Measurements from ENCODE around the gene ARMC6.
"Not testable (repeated sequence)": the region's sequence is repeated elsewhere in the genome, so short reads cannot be mapped to it uniquely, and the experiment has no call there.

ARMC6 gene

GRCh38 chr19:19023376-19023775 lies 10.0 kb upstream of the ARMC6 start:
- DNase-seq, result not testable (repeated sequence)

- DNase-seq, result no peak
Observed at GRCh38 chr19:19025861-19026260, 7.5 kb upstream of the ARMC6 start.

- no peak for DNase-seq
Observed at GRCh38 chr19:19026299-19026971, 7.0 kb upstream of the ARMC6 start.

GRCh38 chr19:19027228-19027627 lies 6.2 kb upstream of the ARMC6 start:
- no peak for DNase-seq

- DNase-seq, result no peak
Observed at GRCh38 chr19:19028526-19028925, 4.9 kb upstream of the ARMC6 start.

- no peak for DNase-seq
Observed at GRCh38 chr19:19031891-19032290, 1.5 kb upstream of the ARMC6 start.

- DNase-seq, result peak; percentile 82 to 85
Observed at GRCh38 chr19:19032420-19033175, 805 bp upstream of the ARMC6 start.

- DNase-seq, result no peak
Observed at GRCh38 chr19:19033176-19033425, 302 bp upstream of the ARMC6 start.

- peak; percentile 77 to 79 for DNase-seq
Observed at GRCh38 chr19:19034204-19034624, 811 bp downstream of the ARMC6 start.

- no peak for DNase-seq
Observed at GRCh38 chr19:19039901-19040300, 6.5 kb downstream of the ARMC6 start.

GRCh38 chr19:19040417-19040816 lies 7.0 kb downstream of the ARMC6 start:
- no peak for DNase-seq

GRCh38 chr19:19042732-19043280 lies 9.4 kb downstream of the ARMC6 start:
- DNase-seq, result no peak

GRCh38 chr19:19043481-19043880 lies 10.1 kb downstream of the ARMC6 start:
- DNase-seq, result no peak

- no peak for DNase-seq
Observed at GRCh38 chr19:19043881-19044280, 10.5 kb downstream of the ARMC6 start.

GRCh38 chr19:19049406-19049805 lies 16.0 kb downstream of the ARMC6 start:
- DNase-seq, result no peak

GRCh38 chr19:19050104-19050503 lies 16.7 kb downstream of the ARMC6 start:
- DNase-seq, result no peak

GRCh38 chr19:19050731-19051130 lies 17.3 kb downstream of the ARMC6 start:
- DNase-seq, result no peak

GRCh38 chr19:19051478-19052213 lies 18.2 kb downstream of the ARMC6 start:
- no peak for DNase-seq

GRCh38 chr19:19052921-19053320 lies 19.5 kb downstream of the ARMC6 start:
- no peak for DNase-seq

GRCh38 chr19:19053508-19054314 lies 20.3 kb downstream of the ARMC6 start:
- DNase-seq, result peak; percentile 62 to 65

- no peak for DNase-seq
Observed at GRCh38 chr19:19054315-19054938, 21.0 kb downstream of the ARMC6 start.

GRCh38 chr19:19054939-19055440 lies 21.6 kb downstream of the ARMC6 start:
- DNase-seq, result no peak
